PC-9 (cell line): ENCODE data around the gene CLCF1.

Experiments
- EZH2 ChIP-seq: fragments of 200-600 bp; sonication (generic); IDR thresholded peaks from 2 replicates; pipeline ENCODE4 v1.8.0; 2017; ENCODE audit warnings: antibody characterized with exemption, low read depth
- TF ChIP-seq, protein P1 (sequence below): fragments of 200-600 bp; sonication (generic); conservative IDR thresholded peaks from 2 replicates; pipeline ENCODE4 v1.6.1; 2017; ENCODE audit warnings: mixed run types, antibody characterized with exemption, mild to moderate bottlenecking, moderate library complexity

- TF ChIP-seq, protein P1, sequence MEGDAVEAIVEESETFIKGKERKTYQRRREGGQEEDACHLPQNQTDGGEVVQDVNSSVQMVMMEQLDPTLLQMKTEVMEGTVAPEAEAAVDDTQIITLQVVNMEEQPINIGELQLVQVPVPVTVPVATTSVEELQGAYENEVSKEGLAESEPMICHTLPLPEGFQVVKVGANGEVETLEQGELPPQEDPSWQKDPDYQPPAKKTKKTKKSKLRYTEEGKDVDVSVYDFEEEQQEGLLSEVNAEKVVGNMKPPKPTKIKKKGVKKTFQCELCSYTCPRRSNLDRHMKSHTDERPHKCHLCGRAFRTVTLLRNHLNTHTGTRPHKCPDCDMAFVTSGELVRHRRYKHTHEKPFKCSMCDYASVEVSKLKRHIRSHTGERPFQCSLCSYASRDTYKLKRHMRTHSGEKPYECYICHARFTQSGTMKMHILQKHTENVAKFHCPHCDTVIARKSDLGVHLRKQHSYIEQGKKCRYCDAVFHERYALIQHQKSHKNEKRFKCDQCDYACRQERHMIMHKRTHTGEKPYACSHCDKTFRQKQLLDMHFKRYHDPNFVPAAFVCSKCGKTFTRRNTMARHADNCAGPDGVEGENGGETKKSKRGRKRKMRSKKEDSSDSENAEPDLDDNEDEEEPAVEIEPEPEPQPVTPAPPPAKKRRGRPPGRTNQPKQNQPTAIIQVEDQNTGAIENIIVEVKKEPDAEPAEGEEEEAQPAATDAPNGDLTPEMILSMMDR: no peak
- TF ChIP-seq EZH2: no peak
Observed at GRCh38 chr11:67369275-67369674, 4.1 kb downstream of the CLCF1 start.
